Testis (tissue), 3 donors: ENCODE data around the gene POLK. TPM values are rescaled to one million over a fixed set of nuclear protein-coding genes. Genes with fewer than 3 reads are reported as not detected.

Experiments used
- DNase-seq: peaks from one replicate; pipeline ENCODE4 v3.0.0-alpha.2; 2019
- H3K27ac ChIP-seq, 2 donors: fragments of 200-600 bp; sonication (generic); one replicate each; pipeline ENCODE4 v1.5.1; 2019
- H3K27me3 ChIP-seq: fragments of 200-600 bp; sonication (generic); one replicate; pipeline ENCODE4 v1.5.1; 2019
- H3K36me3 ChIP-seq: fragments of 200-600 bp; sonication (generic); one replicate; pipeline ENCODE4 v1.5.1; 2017; ENCODE audit warnings: low read depth; ENCODE audit errors: missing control alignments
- H3K4me1 ChIP-seq: fragments of 200-600 bp; sonication (generic); one replicate; pipeline ENCODE4 v1.5.1; 2019
- H3K4me3 ChIP-seq, 2 donors: fragments of 200-600 bp; sonication (generic); one replicate each; pipeline ENCODE4 v1.5.1; 2017 to 2019
- H3K9me3 ChIP-seq: fragments of 200-600 bp; sonication (generic); one replicate; pipeline ENCODE4 v1.5.1; 2017
- POLR2A ChIP-seq: fragments of 450-650 bp; IDR thresholded peaks from one replicate; pipeline ENCODE4 v1.6.1; 2017; ENCODE audit warnings: antibody characterized with exemption, mild to moderate bottlenecking, moderate library complexity
- WGBS, 2 donors: methylation state at CpG; one replicate each; pipeline ENCODE4 v1.1.5; 2018; 5-methylcytosine and 5-hydroxymethylcytosine counted together
- intact Hi-C: fragments of 100-400 bp; cut with DNase I; formaldehyde crosslinking; loops from one replicate; pipeline ENCODE4 v1.15.1; 2023; ENCODE audit warnings: low total_unique reads
- polyA plus RNA-seq: library from polyadenylated mRNA; stranded (reverse); fragments of 350-450 nt; fragmentation: Illumina TruSeq; extraction: RNeasy Lipid Tissue Mini Kit (QIAGEN cat#74804); gene quantifications from one replicate; pipeline ENCODE4 v1.2.3, GENCODE V29; 2014; ENCODE audit warnings: low read depth, low replicate concordance; ENCODE audit not compliant: insufficient read depth
- total RNA-seq, 2 donors: library from RNA; depleted of rRNA; stranded (reverse); fragments of >200 nt; gene quantifications; one replicate each; pipeline ENCODE4 v1.2.3, GENCODE V29; 2016
- TF ChIP-seq, protein P1 (sequence below), 3 experiments: fragments of 450-650 bp in 2 of 3; fragments of 200-600 bp in 1 of 3; sonication (generic) in 1 of 3; IDR thresholded peaks; one replicate each; pipeline ENCODE4 v1.5.1; 2016 to 2019; ENCODE audit warnings: antibody characterized with exemption in 3 of 3, mild to moderate bottlenecking in 2 of 3, moderate library complexity in 1 of 3

Gene POLK
- total and polyA plus RNA-seq, 3 donors from 2014 or later: 23.3 to 56.7 (median 41.0) TPM

DNA sequence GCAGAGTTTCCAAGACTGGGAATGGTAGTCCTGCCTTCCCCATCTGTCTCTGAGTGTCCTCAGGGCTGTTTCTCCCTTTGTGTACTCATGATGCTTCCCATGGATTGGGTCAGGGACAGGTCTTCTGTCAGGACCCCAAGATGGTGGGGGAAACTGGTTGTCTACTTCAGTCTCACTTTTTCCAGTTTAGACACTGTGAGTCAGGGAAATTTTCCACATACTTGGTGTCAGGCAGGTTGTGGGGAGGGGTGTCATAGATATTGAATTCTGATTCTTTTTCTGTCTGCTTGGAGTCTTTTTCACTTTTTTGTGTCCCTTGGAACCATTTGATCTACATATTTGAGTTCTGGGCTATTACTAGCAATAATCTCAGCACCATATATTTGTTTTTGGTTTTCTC lies 10.3 kb downstream of the POLK start:
- Histone ChIP-seq H3K4me3 (no peak overlapping the region), H3K36me3 (no peaks in the 10 kb centered on the region), H3K27me3 (no peaks in the 10 kb centered on the region), H3K27ac (no peak overlapping the region), H3K4me1 (no peaks in the 10 kb centered on the region), H3K9me3 (no peaks in the 10 kb centered on the region)
- no peak for DNase-seq
- intact Hi-C loops: no loop called here
- TF ChIP-seq, protein P1, sequence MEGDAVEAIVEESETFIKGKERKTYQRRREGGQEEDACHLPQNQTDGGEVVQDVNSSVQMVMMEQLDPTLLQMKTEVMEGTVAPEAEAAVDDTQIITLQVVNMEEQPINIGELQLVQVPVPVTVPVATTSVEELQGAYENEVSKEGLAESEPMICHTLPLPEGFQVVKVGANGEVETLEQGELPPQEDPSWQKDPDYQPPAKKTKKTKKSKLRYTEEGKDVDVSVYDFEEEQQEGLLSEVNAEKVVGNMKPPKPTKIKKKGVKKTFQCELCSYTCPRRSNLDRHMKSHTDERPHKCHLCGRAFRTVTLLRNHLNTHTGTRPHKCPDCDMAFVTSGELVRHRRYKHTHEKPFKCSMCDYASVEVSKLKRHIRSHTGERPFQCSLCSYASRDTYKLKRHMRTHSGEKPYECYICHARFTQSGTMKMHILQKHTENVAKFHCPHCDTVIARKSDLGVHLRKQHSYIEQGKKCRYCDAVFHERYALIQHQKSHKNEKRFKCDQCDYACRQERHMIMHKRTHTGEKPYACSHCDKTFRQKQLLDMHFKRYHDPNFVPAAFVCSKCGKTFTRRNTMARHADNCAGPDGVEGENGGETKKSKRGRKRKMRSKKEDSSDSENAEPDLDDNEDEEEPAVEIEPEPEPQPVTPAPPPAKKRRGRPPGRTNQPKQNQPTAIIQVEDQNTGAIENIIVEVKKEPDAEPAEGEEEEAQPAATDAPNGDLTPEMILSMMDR (IDR thresholded peaks at IDR 0.05): no peak
- no peak for TF ChIP-seq POLR2A

- Histone ChIP-seq H3K27ac (no peak overlapping the region), H3K4me3 (no peak overlapping the region), H3K27me3 (no peaks in the 10 kb centered on the region), H3K4me1 (no peaks in the 10 kb centered on the region), H3K9me3 (no peaks in the 10 kb centered on the region), H3K36me3 (no peaks in the 10 kb centered on the region)
- 96 to 99% methylated on average over 1 of the region's 1 CpG for WGBS, 2 donors
- TF ChIP-seq, protein P1 (IDR thresholded peaks at IDR 0.05): no peak
- no peak for TF ChIP-seq POLR2A
- DNase-seq: no peak
- intact Hi-C loops: no loop called here
These were observed 10.9 kb downstream of the POLK start for GRCh38 chr5:75522542-75522941.

- 82 to 92% methylated on average over 1 of the region's 1 CpG for WGBS, 2 donors
- no peaks in the 10 kb centered on the region for H3K27me3 ChIP-seq
- no peak overlapping the region for H3K4me3 ChIP-seq
- DNase-seq: no peak
- no peaks in the 10 kb centered on the region for H3K9me3 ChIP-seq
- no peak overlapping the region for H3K27ac ChIP-seq
- intact Hi-C loops: no loop called here
- H3K4me1 ChIP-seq: no peaks in the 10 kb centered on the region
- no peak for TF ChIP-seq POLR2A
- TF ChIP-seq, protein P1 (IDR thresholded peaks at IDR 0.05): no peak
- no peaks in the 10 kb centered on the region for H3K36me3 ChIP-seq
These were observed 11.6 kb downstream of the POLK start for GRCh38 chr5:75523275-75523674.

GRCh38 chr5:75524071-75524470 lies 12.4 kb downstream of the POLK start:
- no peaks in the 10 kb centered on the region for H3K27me3 ChIP-seq
- no peak overlapping the region for H3K4me3 ChIP-seq
- no peaks in the 10 kb centered on the region for H3K36me3 ChIP-seq
- intact Hi-C loops: no loop called here
- no peak for DNase-seq
- no peaks in the 10 kb centered on the region for H3K4me1 ChIP-seq
- no peak for TF ChIP-seq POLR2A
- TF ChIP-seq, protein P1 (IDR thresholded peaks at IDR 0.05): no peak
- WGBS, 2 donors: 76 to 84% methylated on average over 3 of the region's 3 CpGs
- H3K9me3 ChIP-seq: no peaks in the 10 kb centered on the region
- H3K27ac ChIP-seq: no peak overlapping the region

GRCh38 chr5:75524591-75524990 lies 12.9 kb downstream of the POLK start:
- Histone ChIP-seq H3K27ac (no peak overlapping the region), H3K9me3 (no peaks in the 10 kb centered on the region), H3K4me1 (no peaks in the 10 kb centered on the region), H3K36me3 (no peaks in the 10 kb centered on the region), H3K27me3 (no peaks in the 10 kb centered on the region), H3K4me3 (no peak overlapping the region)
- intact Hi-C loops: no loop called here
- DNase-seq: no peak
- TF ChIP-seq POLR2A: no peak
- TF ChIP-seq, protein P1 (IDR thresholded peaks at IDR 0.05): no peak
- WGBS, 2 donors: 85 to 93% methylated on average over 1 of the region's 1 CpG
